ENCODE data around the gene EEA1.
"Not testable (repeated sequence)": the region's sequence is repeated elsewhere in the genome, so short reads cannot be mapped to it uniquely, and the experiment has no call there.

The EEA1 gene

GRCh38 chr12:92784356-92784755, 144.7 kb downstream of the EEA1 start:
- TF ChIP-seq ZNF274 (IDR thresholded peaks at IDR 0.05; ENCODE audit: low read depth, low read length), result no peak

GRCh38 chr12:92779902-92780301, 149.2 kb downstream of the EEA1 start:
- H3K4me3 ChIP-seq (ENCODE audit: low read length), result no peak overlapping the region
- no peak for TF ChIP-seq ZNF274 (IDR thresholded peaks at IDR 0.05; ENCODE audit: low read depth, low read length)

More at GRCh38 chr12:92784356-92784755, 144.7 kb downstream of the EEA1 start:
- H3K4me3 ChIP-seq (ENCODE audit: low read length), result no peak overlapping the region

GRCh38 chr12:92778525-92778924, 150.6 kb downstream of the EEA1 start:
- TF ChIP-seq ZNF274 (IDR thresholded peaks at IDR 0.05; ENCODE audit: low read depth, low read length), result no peak
- no peak overlapping the region for H3K4me3 ChIP-seq (ENCODE audit: low read length)

- H3K4me3 ChIP-seq (ENCODE audit: low read length), result no peak overlapping the region
- TF ChIP-seq ZNF274 (IDR thresholded peaks at IDR 0.05; ENCODE audit: low read depth, low read length), result no peak
These were observed 153.7 kb downstream of the EEA1 start for GRCh38 chr12:92775416-92775815.

- no peak for TF ChIP-seq ZNF274 (IDR thresholded peaks at IDR 0.05; ENCODE audit: low read depth, low read length)
- no peak overlapping the region for H3K4me3 ChIP-seq (ENCODE audit: low read length)
These were observed 158.1 kb downstream of the EEA1 start for GRCh38 chr12:92771001-92771400.

GRCh38 chr12:92769124-92769901, 159.8 kb downstream of the EEA1 start:
- H3K4me3 ChIP-seq (ENCODE audit: low read length), result peak overlapping the region; percentile 49; the same call in 1 of the 2 replicates
- no peak for TF ChIP-seq ZNF274 (IDR thresholded peaks at IDR 0.05; ENCODE audit: low read depth, low read length)

- H3K4me3 ChIP-seq (ENCODE audit: low read length), result no peak overlapping the region
- TF ChIP-seq ZNF274 (IDR thresholded peaks at IDR 0.05; ENCODE audit: low read depth, low read length), result no peak
These were observed 163.2 kb downstream of the EEA1 start for GRCh38 chr12:92765871-92766270.

GRCh38 chr12:92764831-92765230, 164.3 kb downstream of the EEA1 start:
- TF ChIP-seq ZNF274 (IDR thresholded peaks at IDR 0.05; ENCODE audit: low read depth, low read length), result no peak

GRCh38 chr12:92762773-92763172, 166.3 kb downstream of the EEA1 start:
- H3K4me3 ChIP-seq (ENCODE audit: low read length), result no peak overlapping the region
- TF ChIP-seq ZNF274 (IDR thresholded peaks at IDR 0.05; ENCODE audit: low read depth, low read length), result no peak

More at GRCh38 chr12:92764831-92765230, 164.3 kb downstream of the EEA1 start:
- H3K4me3 ChIP-seq (ENCODE audit: low read length), result no peak overlapping the region

- no peak overlapping the region for H3K4me3 ChIP-seq (ENCODE audit: low read length)
- no peak for TF ChIP-seq ZNF274 (IDR thresholded peaks at IDR 0.05; ENCODE audit: low read depth, low read length)
These were observed 169.3 kb downstream of the EEA1 start for GRCh38 chr12:92759634-92760268.

- no peak overlapping the region for H3K4me3 ChIP-seq (ENCODE audit: low read length)
- no peak for TF ChIP-seq ZNF274 (IDR thresholded peaks at IDR 0.05; ENCODE audit: low read depth, low read length)
These were observed 171.4 kb downstream of the EEA1 start for GRCh38 chr12:92757597-92758121.

- TF ChIP-seq ZNF274 (IDR thresholded peaks at IDR 0.05; ENCODE audit: low read depth, low read length), result no peak
- H3K4me3 ChIP-seq (ENCODE audit: low read length), result no peak overlapping the region
These were observed 172.0 kb downstream of the EEA1 start for GRCh38 chr12:92756898-92757596.

- TF ChIP-seq ZNF274 (IDR thresholded peaks at IDR 0.05; ENCODE audit: low read depth, low read length), result no peak
These were observed 174.9 kb downstream of the EEA1 start for GRCh38 chr12:92753976-92754885.

GRCh38 chr12:92749691-92750090, 179.4 kb downstream of the EEA1 start:
- H3K4me3 ChIP-seq (ENCODE audit: low read length), result not testable (repeated sequence)

More at GRCh38 chr12:92753976-92754885, 174.9 kb downstream of the EEA1 start:
- H3K4me3 ChIP-seq (ENCODE audit: low read length), result no peak overlapping the region

All from GM08714 (cell line).